Measurements from ENCODE around the gene SLC4A5. TPM values are rescaled to one million over a fixed set of nuclear protein-coding genes. Genes with fewer than 3 reads are reported as not detected.

Gene SLC4A5
- under 0.01 and 0.14 TPM in 2 replicates for total RNA-seq

GRCh38 chr2:74343316-74343715 lies at the start of gene SLC4A5:
Gene SLC4A5, minus strand, starts transcription at chr2:74343416. Its CDS starts 28,393 bp downstream, at chr2:74315023.

GRCh38 chr2:74379851-74380789 lies 36.9 kb upstream of the SLC4A5 start, which contains the start of gene DCTN1:
Gene DCTN1, minus strand, starts transcription at chr2:74380311. Its CDS starts 274 bp downstream, at chr2:74380037.

GRCh38 chr2:74198461-74199274 lies 144.5 kb downstream of the SLC4A5 start, which contains the start of gene MTHFD2:
Gene MTHFD2, plus strand, starts transcription at chr2:74198615. Its CDS starts 27 bp downstream, at chr2:74198642.

GRCh38 chr2:74178211-74179062 lies 164.8 kb downstream of the SLC4A5 start, which contains the start of gene MOB1A:
Gene MOB1A, minus strand, starts transcription at chr2:74178879. Its CDS starts 205 bp downstream, at chr2:74178674.

Other genes with a start within 250 kb of the SLC4A5 start
- gene BOLA3, start 195.5 kb downstream of the SLC4A5 start, total RNA-seq: 21.0 and 21.7 TPM in 2 replicates
- gene MOB1A, start 164.5 kb downstream of the SLC4A5 start, total RNA-seq: 74.5 and 85.6 TPM in 2 replicates
- gene MTHFD2, start 144.8 kb downstream of the SLC4A5 start, total RNA-seq: 146 and 283 TPM in 2 replicates
- 186 and 223 TPM in 2 replicates for gene DCTN1, start 36.9 kb upstream of the SLC4A5 start, total RNA-seq
- gene C2orf81, start 78.2 kb upstream of the SLC4A5 start, total RNA-seq: 0.57 and 0.83 TPM in 2 replicates
- gene WDR54, start 78.3 kb upstream of the SLC4A5 start, total RNA-seq: 26.6 and 29.6 TPM in 2 replicates
- 8.4 and 11.1 TPM in 2 replicates for gene RTKN, start 98.5 kb upstream of the SLC4A5 start, total RNA-seq
- 14.9 and 16.4 TPM in 2 replicates for gene INO80B, start 111.7 kb upstream of the SLC4A5 start, total RNA-seq
- gene WBP1, start 115.0 kb upstream of the SLC4A5 start, total RNA-seq: 57.7 and 70.0 TPM in 2 replicates
- gene MOGS, start 122.0 kb upstream of the SLC4A5 start, total RNA-seq: 56.0 and 63.0 TPM in 2 replicates
- gene MRPL53, start 129.3 kb upstream of the SLC4A5 start, total RNA-seq: 43.3 and 53.0 TPM in 2 replicates
- 14.4 and 20.0 TPM in 2 replicates for gene CCDC142, start 139.6 kb upstream of the SLC4A5 start, total RNA-seq
- gene TTC31, start 139.7 kb upstream of the SLC4A5 start, total RNA-seq: 6.7 and 7.0 TPM in 2 replicates
- 1.3 and 2.9 TPM in 2 replicates for gene LBX2, start 156.2 kb upstream of the SLC4A5 start, total RNA-seq
- 19.9 and 24.5 TPM in 2 replicates for gene PCGF1, start 164.3 kb upstream of the SLC4A5 start, total RNA-seq
- gene TLX2, start 171.0 kb upstream of the SLC4A5 start, total RNA-seq: not detected in 2 replicates
- gene DQX1, start 182.8 kb upstream of the SLC4A5 start, total RNA-seq: under 0.01 TPM in 1 of 2 replicates, not detected in the other
- gene AUP1, start 186.3 kb upstream of the SLC4A5 start, total RNA-seq: 62.7 and 91.3 TPM in 2 replicates
- gene HTRA2, start 186.5 kb upstream of the SLC4A5 start, total RNA-seq: 33.4 and 44.8 TPM in 2 replicates
- 34.4 and 57.5 TPM in 2 replicates for gene LOXL3, start 210.5 kb upstream of the SLC4A5 start, total RNA-seq
- 21.9 and 27.9 TPM in 2 replicates for gene DOK1, start 211.3 kb upstream of the SLC4A5 start, total RNA-seq